NB4 (cell line): ENCODE data around the gene ACSL5.

ENCODE experiments used
- DNase-seq: peaks from one replicate; pipeline ENCODE4 v3.0.0; 2010; ENCODE audit warnings: low read depth
- H3K4me3 ChIP-seq: one replicate; pipeline ENCODE4 v1.5.1; 2011; ENCODE audit warnings: mild to moderate bottlenecking, low read depth, low read length, moderate library complexity
- MYC ChIP-seq: IDR thresholded peaks from 2 replicates; pipeline ENCODE4 v1.6.1; 2011; ENCODE audit warnings: low read depth, low read length
- POLR2A ChIP-seq: IDR thresholded peaks from 2 replicates; pipeline ENCODE4 v1.6.1; 2011; ENCODE audit warnings: mild to moderate bottlenecking; ENCODE audit not compliant: insufficient read length; ENCODE audit errors: extremely low read depth
- TF ChIP-seq, protein P1 (sequence below): IDR thresholded peaks from 2 replicates; pipeline ENCODE4 v1.6.1; 2011; ENCODE audit warnings: low read depth, low read length
- TF ChIP-seq, protein P2 (sequence below): IDR thresholded peaks from one replicate; pipeline ENCODE4 v1.5.1; 2012; ENCODE audit warnings: low read depth, low read length

Gene ACSL5

DNA sequence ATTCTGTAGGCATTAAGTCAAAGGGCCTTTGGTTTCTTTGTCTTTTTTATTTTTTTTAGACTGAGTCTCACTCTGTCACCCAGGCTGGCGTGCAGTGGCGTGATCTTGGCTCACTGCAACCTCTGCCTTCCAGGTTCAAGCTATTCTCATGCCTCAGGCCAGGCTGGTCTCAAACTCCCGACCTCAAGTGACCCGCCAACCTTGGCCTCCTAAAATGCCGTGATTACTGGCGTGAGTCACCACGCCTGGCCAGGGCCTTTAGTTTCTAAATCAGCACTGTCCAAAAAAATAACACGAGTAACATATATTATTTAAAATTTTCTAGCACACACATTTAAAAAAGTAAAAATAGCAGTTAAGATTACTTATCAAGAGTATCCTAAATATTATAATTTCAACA lies 11.1 kb upstream of the ACSL5 start:
- no peak overlapping the region for H3K4me3 ChIP-seq
- no peak for DNase-seq
- TF ChIP-seq POLR2A = no peak

DNA sequence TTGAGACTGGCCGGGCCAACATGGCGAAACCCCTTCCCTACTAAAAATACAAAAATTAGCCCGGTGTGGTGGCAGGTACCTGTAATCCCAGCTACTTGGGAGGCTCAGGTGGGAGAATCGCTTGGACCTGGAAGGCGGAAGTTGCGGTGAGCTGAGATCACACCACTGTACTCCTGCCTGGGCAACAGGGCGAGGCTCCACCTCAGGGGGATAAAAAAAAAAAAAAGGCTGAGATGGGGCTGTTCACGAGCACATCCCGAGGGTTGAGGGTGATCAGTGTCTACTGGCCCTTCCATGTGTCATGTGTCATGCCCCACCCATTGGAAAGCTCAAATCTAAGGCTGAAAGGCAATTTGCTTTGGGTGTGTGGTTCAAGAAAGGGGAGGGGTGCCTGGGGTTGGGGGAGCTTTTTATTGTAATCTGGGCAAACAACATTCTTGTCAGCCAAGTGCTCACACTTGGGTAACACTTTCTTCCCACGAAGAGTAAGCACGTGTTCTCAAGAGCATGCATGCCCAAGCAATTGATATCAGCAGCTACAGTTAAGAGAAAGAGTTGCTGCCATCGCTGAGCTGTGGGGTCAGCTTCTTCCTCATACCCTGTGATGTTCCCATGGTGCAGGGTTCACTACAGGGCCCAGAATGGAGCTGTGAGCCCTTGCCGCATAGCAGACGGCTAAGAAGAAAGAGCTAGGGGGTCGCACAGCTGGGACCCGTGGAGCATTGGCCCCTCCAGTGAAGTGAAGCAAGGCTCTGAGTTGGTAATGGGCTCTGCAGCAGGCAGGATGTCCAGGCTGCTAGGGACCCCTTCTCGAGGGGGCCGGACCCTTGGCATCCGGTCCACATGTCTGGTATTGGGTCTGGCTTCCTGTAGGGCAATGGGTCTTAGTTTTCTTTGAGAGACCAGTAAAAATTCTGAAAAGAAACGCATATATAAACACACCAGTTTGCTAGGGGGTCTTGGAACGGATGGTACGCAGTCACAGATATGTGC lies 9.9 kb upstream of the ACSL5 start:
- TF ChIP-seq, protein P1, sequence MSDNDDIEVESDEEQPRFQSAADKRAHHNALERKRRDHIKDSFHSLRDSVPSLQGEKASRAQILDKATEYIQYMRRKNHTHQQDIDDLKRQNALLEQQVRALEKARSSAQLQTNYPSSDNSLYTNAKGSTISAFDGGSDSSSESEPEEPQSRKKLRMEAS = no peak
- TF ChIP-seq, protein P2, sequence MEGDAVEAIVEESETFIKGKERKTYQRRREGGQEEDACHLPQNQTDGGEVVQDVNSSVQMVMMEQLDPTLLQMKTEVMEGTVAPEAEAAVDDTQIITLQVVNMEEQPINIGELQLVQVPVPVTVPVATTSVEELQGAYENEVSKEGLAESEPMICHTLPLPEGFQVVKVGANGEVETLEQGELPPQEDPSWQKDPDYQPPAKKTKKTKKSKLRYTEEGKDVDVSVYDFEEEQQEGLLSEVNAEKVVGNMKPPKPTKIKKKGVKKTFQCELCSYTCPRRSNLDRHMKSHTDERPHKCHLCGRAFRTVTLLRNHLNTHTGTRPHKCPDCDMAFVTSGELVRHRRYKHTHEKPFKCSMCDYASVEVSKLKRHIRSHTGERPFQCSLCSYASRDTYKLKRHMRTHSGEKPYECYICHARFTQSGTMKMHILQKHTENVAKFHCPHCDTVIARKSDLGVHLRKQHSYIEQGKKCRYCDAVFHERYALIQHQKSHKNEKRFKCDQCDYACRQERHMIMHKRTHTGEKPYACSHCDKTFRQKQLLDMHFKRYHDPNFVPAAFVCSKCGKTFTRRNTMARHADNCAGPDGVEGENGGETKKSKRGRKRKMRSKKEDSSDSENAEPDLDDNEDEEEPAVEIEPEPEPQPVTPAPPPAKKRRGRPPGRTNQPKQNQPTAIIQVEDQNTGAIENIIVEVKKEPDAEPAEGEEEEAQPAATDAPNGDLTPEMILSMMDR = no peak
- TF ChIP-seq POLR2A = no peak
- TF ChIP-seq MYC = no peak
- no peak for DNase-seq
- no peak overlapping the region for H3K4me3 ChIP-seq

DNA sequence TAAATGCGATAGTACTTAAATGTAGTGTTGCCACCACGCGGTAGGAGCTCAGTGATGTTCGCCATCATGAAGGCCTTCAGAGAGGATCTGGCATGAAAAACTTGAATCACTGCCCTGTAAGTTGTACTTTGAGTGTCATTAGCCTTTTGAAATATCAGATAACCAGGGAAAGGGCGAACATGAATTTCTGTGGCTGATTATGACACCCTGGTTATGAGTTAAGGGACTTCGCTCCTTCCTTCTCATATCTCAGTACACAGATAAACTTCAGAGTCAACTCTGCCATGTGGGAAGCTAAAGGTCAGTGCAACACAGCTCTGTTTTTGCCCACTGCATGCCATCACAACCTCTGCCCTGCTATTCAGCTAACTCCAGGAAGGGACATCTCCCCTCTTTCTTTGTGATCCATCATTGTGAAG lies 8.9 kb upstream of the ACSL5 start:
- DNase-seq = no peak
- H3K4me3 ChIP-seq = no peak overlapping the region
- TF ChIP-seq POLR2A = no peak
- TF ChIP-seq, protein P2 = no peak
- TF ChIP-seq, protein P1 = no peak

DNA sequence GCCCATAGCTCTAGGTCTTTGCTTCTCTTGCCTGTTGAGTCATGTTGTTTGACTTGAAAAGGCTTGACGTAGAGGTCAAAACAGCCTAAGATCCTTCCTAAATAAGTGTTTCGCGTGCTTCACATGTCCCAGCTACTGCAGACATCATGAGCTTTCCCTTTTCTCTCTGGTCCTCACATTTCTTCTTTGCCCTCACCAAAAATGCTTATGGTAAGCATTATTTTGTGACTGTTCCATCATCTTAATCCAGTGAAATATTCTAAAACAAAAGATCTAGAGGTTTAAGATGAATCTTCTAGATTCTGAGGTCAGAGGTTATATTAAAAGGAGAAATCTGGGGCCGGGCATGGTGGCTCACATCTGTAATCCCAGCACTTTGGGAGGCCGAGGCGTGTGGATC lies 8.5 kb upstream of the ACSL5 start:
- TF ChIP-seq, protein P2 = no peak
- TF ChIP-seq POLR2A (no peak), MYC (no peak)
- TF ChIP-seq, protein P1 = no peak
- H3K4me3 ChIP-seq = no peak overlapping the region
- no peak for DNase-seq

DNA sequence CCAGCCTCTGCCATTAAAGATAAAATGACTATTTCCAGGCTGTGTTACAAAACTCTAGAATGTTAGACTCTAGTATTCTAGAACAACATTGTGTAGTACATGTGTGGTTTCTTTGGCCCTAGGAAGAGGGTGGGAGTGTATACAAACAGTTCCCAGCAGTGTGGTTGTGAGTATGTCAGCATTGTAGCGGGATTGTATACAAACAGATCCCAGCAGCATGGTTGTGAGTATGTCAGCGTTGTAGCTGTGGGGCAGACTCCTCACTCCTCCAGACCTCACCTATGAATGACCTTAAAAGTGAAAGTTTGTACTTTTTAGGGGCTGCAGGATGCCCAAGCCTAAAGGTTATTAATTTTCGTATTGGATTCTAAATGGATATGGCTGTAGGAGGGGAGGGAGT lies 6.9 kb upstream of the ACSL5 start:
- TF ChIP-seq MYC = no peak
- no peak overlapping the region for H3K4me3 ChIP-seq
- DNase-seq = no peak

DNA sequence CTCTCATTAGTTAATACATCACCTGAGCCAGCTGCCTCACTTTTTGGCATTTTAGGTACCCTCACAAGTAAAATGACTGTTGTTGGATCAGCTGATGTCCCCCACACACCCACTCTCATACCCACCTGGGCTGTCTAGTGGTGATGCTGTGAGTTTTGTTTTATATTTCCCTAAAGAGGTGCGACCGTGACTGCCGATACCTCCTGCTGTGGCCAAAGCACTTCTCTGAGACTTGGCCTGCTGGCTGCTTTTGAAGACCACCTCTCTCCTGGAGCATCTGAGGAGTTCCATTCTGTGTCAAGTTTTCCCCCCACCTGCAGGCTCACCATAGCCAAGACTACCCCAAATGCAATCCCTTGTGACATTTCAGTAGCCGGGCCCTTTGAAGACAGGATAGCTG lies 6.4 kb upstream of the ACSL5 start:
- TF ChIP-seq, protein P2 = no peak
- TF ChIP-seq, protein P1 = no peak
- no peak for TF ChIP-seq POLR2A
- TF ChIP-seq MYC = no peak
- no peak overlapping the region for H3K4me3 ChIP-seq
- no peak for DNase-seq
